Measurements from ENCODE around the gene GTF2H1. TPM values are rescaled to one million over a fixed set of nuclear protein-coding genes. Genes with fewer than 3 reads are reported as not detected.

GTF2H1 gene
- polyA plus RNA-seq, 3 donors from 2014 or later, result 24.3 to 33.8 (median 27.2) TPM

DNA sequence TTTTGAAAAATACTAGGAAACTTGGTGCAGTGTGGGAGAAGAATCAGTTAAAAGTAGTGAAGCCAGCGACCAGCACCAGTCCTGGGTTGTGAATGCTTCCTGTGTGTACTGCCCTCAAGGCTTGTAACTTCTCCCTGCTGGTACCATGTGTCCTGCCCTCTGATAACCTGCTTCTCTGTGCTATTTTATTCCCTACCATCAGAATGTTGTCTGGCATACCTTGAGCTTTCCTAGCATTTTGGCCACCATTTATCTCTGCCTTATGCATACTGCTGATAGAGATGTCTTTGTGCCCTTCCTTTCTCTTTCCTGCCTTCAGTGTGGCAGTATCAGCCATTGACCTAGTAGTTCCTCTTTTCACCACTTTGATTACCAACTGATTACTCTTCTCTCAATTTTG is 2.0 kb downstream of the GTF2H1 start:
- no peak for DNase-seq
- no peaks in the 10 kb centered on the region for H3K9me3 Mint-ChIP-seq
- peaks cover 8 to 17% (median 12%) of the 10 kb centered on the region in 3 donors for H3K27me3 Mint-ChIP-seq (ENCODE audit: low read depth in 3 of 3)
- peak overlapping the region; percentile 87 to 100 (median 100) for H3K27ac Mint-ChIP-seq
- H3K36me3 Mint-ChIP-seq, result peaks cover 1 to 3% (median 2%) of the 10 kb centered on the region in 3 donors
- H3K4me3 Mint-ChIP-seq, result peak overlapping the region; percentile 45 to 99 (median 76)
- H3K4me1 Mint-ChIP-seq, result peaks cover 50 to 75% of the 10 kb centered on the region in 2 donors

DNA sequence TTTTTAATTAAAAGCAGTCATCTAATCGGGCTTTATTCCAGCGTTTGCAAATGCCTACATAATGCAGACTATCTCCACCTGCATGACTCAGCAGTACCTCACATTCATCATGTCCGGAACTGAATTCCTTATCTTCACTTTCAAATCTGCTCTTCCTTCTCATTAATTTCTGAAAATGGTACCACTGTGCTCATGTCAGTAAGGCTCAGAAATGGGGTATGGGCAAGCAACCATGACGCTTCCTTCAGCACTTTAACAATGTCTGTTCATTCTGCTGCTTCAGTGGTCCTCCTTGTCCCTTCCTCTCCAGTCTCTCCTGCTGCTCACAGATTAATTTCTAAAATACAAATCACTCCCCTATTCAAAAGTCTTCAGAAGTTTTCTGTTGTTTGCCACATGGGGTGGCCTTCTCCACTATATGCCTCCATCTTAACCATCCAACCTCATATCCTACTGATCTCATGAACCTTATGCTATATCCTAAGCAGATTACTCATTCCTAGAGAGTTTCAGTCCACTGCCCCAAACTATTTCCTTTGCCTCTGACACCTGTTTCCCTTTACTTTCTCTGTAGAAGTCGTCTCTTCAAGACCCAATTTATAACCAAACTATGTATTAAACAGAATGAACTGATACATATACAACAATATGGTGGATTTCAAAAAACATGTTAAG is 7.0 kb downstream of the GTF2H1 start:
- peaks cover 5 to 14% (median 12%) of the 10 kb centered on the region in 3 donors for H3K36me3 Mint-ChIP-seq
- peaks cover 36 to 67% of the 10 kb centered on the region in 2 donors for H3K4me1 Mint-ChIP-seq
- no peaks in the 10 kb centered on the region for H3K27me3 Mint-ChIP-seq (ENCODE audit: low read depth in 3 of 3)
- H3K9me3 Mint-ChIP-seq, result no peaks in the 10 kb centered on the region
- peak overlapping the region; percentile 3 to 51 (median 30) for H3K27ac Mint-ChIP-seq
- DNase-seq, result no peak
- H3K4me3 Mint-ChIP-seq, result no peak overlapping the region

- peaks cover 24 to 65% of the 10 kb centered on the region in 2 donors for H3K4me1 Mint-ChIP-seq
- DNase-seq, result no peak
These were observed 8.6 kb downstream of the GTF2H1 start for GRCh38 chr11:18330921-18331320.

GRCh38 chr11:18332302-18332701 is 9.9 kb downstream of the GTF2H1 start:
- Mint-ChIP-seq H3K27ac (peak overlapping the region; percentile 69 to 85 (median 84)), H3K4me1 (peaks cover 24 to 59% of the 10 kb centered on the region in 2 donors), H3K27me3 (ENCODE audit: low read depth in 3 of 3) (no peaks in the 10 kb centered on the region), H3K9me3 (no peaks in the 10 kb centered on the region), H3K4me3 (peak overlapping the region in 4 of 5 donors; percentile 19 to 52 (median 44)), H3K36me3 (peaks cover 15 to 28% (median 24%) of the 10 kb centered on the region in 3 donors)
- DNase-seq, result peak in 2 of 3 donors; percentile 10 to 15

More at GRCh38 chr11:18330921-18331320, 8.6 kb downstream of the GTF2H1 start:
- H3K27ac Mint-ChIP-seq, result peak overlapping the region in 5 of 6 donors; percentile 1 to 56 (median 44)
- H3K4me3 Mint-ChIP-seq, result no peak overlapping the region
- H3K36me3 Mint-ChIP-seq, result peaks cover 15 to 28% (median 27%) of the 10 kb centered on the region in 3 donors
- H3K27me3 Mint-ChIP-seq (ENCODE audit: low read depth in 3 of 3), result no peaks in the 10 kb centered on the region
- no peaks in the 10 kb centered on the region for H3K9me3 Mint-ChIP-seq

- peak; percentile 3 to 26 (median 12) for DNase-seq
- Mint-ChIP-seq H3K4me1 (peaks cover 24 to 59% of the 10 kb centered on the region in 2 donors), H3K9me3 (no peaks in the 10 kb centered on the region), H3K27me3 (ENCODE audit: low read depth in 3 of 3) (no peaks in the 10 kb centered on the region), H3K27ac (peak overlapping the region; percentile 56 to 85 (median 74)), H3K4me3 (peak overlapping the region in 3 of 5 donors; percentile 7 to 38 (median 19)), H3K36me3 (peaks cover 15 to 31% (median 27%) of the 10 kb centered on the region in 3 donors)
These were observed 10.5 kb downstream of the GTF2H1 start for GRCh38 chr11:18332891-18333290.

GRCh38 chr11:18347471-18348125 is 25.2 kb downstream of the GTF2H1 start:
- Mint-ChIP-seq H3K27me3 (ENCODE audit: low read depth in 3 of 3) (no peaks in the 10 kb centered on the region), H3K4me3 (no peak overlapping the region), H3K4me1 (no peaks in the 10 kb centered on the region), H3K9me3 (no peaks in the 10 kb centered on the region), H3K27ac (no peak overlapping the region), H3K36me3 (peaks cover 25 to 41% (median 27%) of the 10 kb centered on the region in 3 donors)
- no peak for DNase-seq

- Mint-ChIP-seq H3K27ac (peak overlapping the region in 2 of 6 donors; percentile 29 to 36), H3K4me1 (no peaks in the 10 kb centered on the region), H3K4me3 (no peak overlapping the region), H3K27me3 (ENCODE audit: low read depth in 3 of 3) (peaks cover 0 to 2% (median 0%) of the 10 kb centered on the region in 3 donors), H3K9me3 (no peaks in the 10 kb centered on the region), H3K36me3 (peaks cover 11 to 47% (median 29%) of the 10 kb centered on the region in 3 donors)
- no peak for DNase-seq
These were observed 30.2 kb downstream of the GTF2H1 start for GRCh38 chr11:18352581-18352980.

DNA sequence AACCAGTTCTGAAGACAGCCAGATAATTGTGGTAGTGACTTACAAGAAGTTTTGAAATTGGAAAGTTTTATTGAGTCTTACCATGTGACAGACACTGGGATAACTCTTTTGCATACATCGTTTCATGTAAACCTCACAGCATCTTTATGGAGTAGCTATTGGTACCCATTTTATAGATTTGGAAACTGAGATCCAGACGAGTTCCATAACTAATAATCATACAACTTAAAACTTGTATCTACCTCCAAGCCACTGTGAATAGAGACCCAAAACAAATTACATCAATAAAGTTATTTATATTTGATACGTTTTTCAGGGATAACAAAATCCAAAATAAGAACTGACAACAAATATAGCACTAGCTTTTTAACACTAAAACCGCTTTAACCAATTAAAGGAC is 36.3 kb downstream of the GTF2H1 start:
- H3K4me1 Mint-ChIP-seq, result no peaks in the 10 kb centered on the region
- H3K9me3 Mint-ChIP-seq, result no peaks in the 10 kb centered on the region
- peaks cover 18 to 47% (median 22%) of the 10 kb centered on the region in 3 donors for H3K36me3 Mint-ChIP-seq
- DNase-seq, result no peak
- H3K4me3 Mint-ChIP-seq, result no peak overlapping the region
- peaks cover 0 to 2% (median 0%) of the 10 kb centered on the region in 3 donors for H3K27me3 Mint-ChIP-seq (ENCODE audit: low read depth in 3 of 3)
- no peak overlapping the region for H3K27ac Mint-ChIP-seq

- Mint-ChIP-seq H3K4me1 (peaks cover 0 to 4% of the 10 kb centered on the region in 2 donors), H3K27ac (no peak overlapping the region)
These were observed 38.8 kb downstream of the GTF2H1 start for GRCh38 chr11:18361154-18361553.

GRCh38 chr11:18364495-18365073 is 42.2 kb downstream of the GTF2H1 start:
- Mint-ChIP-seq H3K4me1 (peaks cover 0 to 7% of the 10 kb centered on the region in 2 donors), H3K4me3 (no peak overlapping the region), H3K9me3 (no peaks in the 10 kb centered on the region), H3K27ac (no peak overlapping the region), H3K27me3 (ENCODE audit: low read depth in 3 of 3) (no peaks in the 10 kb centered on the region), H3K36me3 (peaks cover 11 to 36% (median 15%) of the 10 kb centered on the region in 3 donors)
- DNase-seq, result no peak

More at GRCh38 chr11:18361154-18361553, 38.8 kb downstream of the GTF2H1 start:
- Mint-ChIP-seq H3K4me3 (no peak overlapping the region), H3K9me3 (no peaks in the 10 kb centered on the region), H3K27me3 (ENCODE audit: low read depth in 3 of 3) (no peaks in the 10 kb centered on the region), H3K36me3 (peaks cover 19 to 51% (median 25%) of the 10 kb centered on the region in 3 donors)
- DNase-seq, result no peak

DNA sequence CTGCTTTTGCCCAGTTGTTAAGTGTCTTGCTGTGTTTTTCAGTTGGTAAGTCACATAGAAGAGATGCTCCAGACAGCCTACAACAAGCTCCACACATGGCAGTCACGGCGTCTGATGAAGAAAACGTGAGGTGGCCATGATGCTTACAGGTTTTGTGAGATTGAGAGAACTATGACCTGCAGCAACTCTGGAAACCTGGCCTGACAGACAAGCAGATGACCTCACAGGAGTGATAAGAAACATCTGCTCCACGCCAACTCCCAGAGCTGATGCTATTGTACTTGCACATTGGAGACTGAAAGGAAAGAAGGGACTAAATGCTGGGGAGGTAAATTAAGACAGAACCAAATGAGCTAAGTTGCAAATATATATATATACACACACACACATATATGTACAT is 43.4 kb downstream of the GTF2H1 start:
- Mint-ChIP-seq H3K27me3 (ENCODE audit: low read depth in 3 of 3) (no peaks in the 10 kb centered on the region), H3K36me3 (peaks cover 11 to 36% (median 15%) of the 10 kb centered on the region in 3 donors), H3K4me1 (peaks cover 0 to 7% of the 10 kb centered on the region in 2 donors), H3K27ac (peak overlapping the region in 1 of 6 donors; percentile 22), H3K9me3 (no peaks in the 10 kb centered on the region), H3K4me3 (no peak overlapping the region)
- no peak for DNase-seq

GRCh38 chr11:18366286-18366685 is 43.9 kb downstream of the GTF2H1 start:
- Mint-ChIP-seq H3K36me3 (peaks cover 11 to 36% (median 15%) of the 10 kb centered on the region in 3 donors), H3K9me3 (no peaks in the 10 kb centered on the region), H3K4me1 (peaks cover 0 to 7% of the 10 kb centered on the region in 2 donors), H3K27ac (peak overlapping the region in 5 of 6 donors; percentile 22 to 76 (median 35)), H3K4me3 (no peak overlapping the region), H3K27me3 (ENCODE audit: low read depth in 3 of 3) (no peaks in the 10 kb centered on the region)
- DNase-seq, result no peak

DNA sequence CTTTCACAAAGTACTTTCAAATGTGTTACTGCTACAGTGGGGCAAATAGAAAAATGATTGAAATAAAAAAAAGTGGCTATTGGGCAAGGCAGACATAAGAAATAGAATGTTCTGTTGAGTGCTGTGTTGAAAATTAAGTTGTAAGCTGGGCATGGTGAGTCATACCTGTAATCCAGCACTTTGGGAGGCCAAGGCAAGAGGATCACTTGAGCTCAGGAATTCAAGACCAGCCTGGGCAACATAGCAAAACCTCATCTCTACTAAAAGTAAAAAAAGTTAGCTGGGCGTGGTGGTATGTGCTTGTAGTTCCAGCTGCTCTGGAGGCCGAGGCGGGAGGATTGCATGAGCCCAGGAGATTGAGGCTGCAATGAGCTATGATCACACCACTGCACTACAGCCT is 45.1 kb downstream of the GTF2H1 start:
- Mint-ChIP-seq H3K27me3 (ENCODE audit: low read depth in 3 of 3) (no peaks in the 10 kb centered on the region), H3K4me1 (peaks cover 0 to 7% of the 10 kb centered on the region in 2 donors), H3K27ac (peak overlapping the region in 5 of 6 donors; percentile 3 to 31 (median 15)), H3K9me3 (no peaks in the 10 kb centered on the region), H3K36me3 (peaks cover 11 to 32% (median 15%) of the 10 kb centered on the region in 3 donors), H3K4me3 (no peak overlapping the region)
- DNase-seq, result no peak
